CD4-positive, alpha-beta T cell treated with Interleukin-17A for 4 hours (primary cell): ENCODE data around the gene TRIM31.
A peak's percentile ranks its signal among the peaks of the same experiment; 100 is the strongest.

Source experiments
- DNase-seq: peaks from one replicate; pipeline ENCODE4 v3.0.0-alpha.2; 2020; ENCODE audit warnings: mixed read lengths

The TRIM31 gene

GRCh38 chr6:30111266-30111856 is 1.5 kb downstream of the TRIM31 start:
- no peak for DNase-seq

GRCh38 chr6:30104661-30105060 is 8.2 kb downstream of the TRIM31 start:
- DNase-seq: no peak

- DNase-seq: no peak
Measured at GRCh38 chr6:30103872-30104179, 9.1 kb downstream of the TRIM31 start.

DNA sequence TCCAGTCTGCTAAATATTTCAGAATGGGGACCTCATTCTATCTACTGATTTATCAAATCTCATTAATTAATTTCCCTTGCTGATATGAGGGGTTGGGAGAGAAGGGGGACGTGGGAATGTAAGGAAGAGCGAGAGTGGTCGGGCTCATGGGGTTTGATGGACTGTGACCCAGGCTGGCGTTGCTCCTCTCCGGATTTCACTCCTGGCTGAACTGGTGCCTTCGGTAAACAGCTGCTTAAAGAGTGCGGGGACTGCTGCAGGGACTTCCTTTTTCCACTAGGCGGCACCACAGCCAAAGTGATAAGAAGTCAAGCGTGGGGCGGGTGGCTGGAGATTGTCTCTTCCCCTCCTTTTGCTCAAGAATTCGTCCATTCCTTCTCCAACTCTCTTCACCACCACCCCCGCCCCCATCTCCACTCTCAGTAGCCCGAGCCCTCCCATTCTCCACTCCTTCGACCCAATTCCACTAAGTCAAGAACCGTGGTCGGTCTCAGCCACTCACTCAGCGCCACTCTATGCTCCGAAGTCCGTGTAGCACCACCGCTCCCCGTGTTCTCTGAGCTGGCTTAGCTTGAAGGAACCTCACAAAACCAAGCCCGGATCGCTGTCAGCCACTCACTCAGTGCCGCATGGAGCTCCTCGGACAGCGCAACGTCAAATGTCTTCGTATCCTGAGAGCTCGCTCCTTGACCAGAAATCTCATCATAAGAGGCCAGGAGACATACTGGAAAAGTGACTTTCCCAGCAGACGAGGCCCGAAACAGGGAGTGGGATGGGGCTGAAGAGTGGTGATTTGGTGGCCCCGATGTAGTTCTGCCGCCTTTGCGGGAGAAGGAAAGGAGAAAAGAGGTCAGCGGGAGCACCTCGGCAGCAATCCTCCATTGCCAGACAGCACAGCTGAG is 9.7 kb downstream of the TRIM31 start:
- peak; percentile 87 for DNase-seq

- DNase-seq: peak; percentile 12
Measured at GRCh38 chr6:30102414-30102969, 10.4 kb downstream of the TRIM31 start.

- peak; percentile 77 for DNase-seq
Measured at GRCh38 chr6:30101444-30102413, 11.2 kb downstream of the TRIM31 start.

GRCh38 chr6:30100585-30101443 is 12.1 kb downstream of the TRIM31 start:
- peak; percentile 28 for DNase-seq

GRCh38 chr6:30100154-30100553 is 12.7 kb downstream of the TRIM31 start:
- no peak for DNase-seq

DNA sequence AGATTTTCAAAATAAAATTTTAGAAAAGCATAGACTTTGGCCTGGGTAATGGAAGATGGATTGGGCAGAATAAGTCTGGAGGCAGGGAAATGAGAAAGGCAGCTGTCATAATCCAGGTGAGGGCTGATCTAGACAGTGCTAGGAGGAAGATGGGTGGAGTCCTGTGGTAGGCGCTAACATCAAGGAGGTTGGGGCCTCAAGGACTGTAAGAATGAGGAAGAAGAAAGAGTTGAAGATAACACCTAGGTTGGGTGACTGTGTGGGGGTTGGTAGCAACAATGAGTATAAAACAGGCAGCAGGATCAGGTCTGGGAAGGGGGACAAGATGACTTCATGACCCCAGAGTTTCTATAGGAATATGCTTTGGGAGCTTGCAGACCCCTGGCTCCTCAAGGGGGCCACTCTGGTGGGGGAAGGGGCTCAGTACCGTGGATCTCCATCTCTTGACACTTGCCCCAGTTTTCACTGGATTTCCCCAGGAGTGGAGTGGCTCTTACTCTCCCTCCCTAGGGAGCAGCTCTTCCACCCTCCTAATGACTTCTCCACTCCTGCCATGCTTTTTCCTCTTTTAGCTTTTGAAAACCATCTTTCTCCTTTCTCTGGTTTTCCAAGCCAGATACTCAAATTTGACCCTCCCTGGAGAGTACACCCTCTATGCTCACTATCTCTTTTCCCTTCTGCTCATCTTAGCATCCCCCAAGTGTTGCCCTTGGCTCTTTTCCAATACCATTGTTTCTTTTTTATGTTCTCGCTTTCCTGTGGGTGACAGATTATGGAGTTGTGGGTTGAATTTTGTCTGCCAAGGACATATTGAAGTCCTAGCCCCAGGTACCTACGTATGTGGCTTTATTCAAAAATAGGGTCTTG is 14.8 kb downstream of the TRIM31 start:
- DNase-seq: peak; percentile 24

- DNase-seq: no peak
Measured at GRCh38 chr6:30096829-30097228, 16.1 kb downstream of the TRIM31 start.

DNA sequence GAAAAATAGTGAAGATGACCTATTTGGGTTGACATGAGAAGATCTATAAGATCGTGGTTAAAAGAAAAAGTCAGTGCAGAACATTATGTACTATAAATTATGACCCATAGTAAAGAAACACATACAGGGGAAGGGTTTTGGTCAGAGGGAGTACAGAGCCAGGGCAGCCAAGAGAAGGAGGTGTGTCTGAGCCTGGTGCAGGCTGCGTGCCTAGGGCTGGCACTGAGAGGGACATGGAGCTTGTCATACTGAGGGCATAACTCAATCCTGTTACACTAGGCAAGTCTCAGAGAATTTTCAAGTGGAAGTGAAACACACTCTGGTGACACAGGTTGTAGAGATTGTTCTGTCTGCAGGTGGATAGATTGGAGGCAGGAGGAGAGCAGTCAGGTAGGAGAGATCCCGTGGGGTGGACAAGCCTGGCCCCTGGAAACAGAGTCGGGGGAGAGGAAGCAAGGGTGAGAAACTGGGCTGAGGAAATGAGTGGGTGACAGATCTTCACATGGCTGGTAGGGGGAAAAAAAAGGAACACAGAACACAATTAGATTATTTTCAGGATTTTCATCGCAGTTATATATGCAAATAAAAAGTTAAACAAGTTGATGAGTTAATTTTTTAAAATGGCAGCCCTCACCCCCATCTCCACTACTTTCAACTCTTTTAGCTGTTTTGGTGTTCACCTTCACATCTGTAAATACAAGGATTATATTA is 18.8 kb downstream of the TRIM31 start:
- no peak for DNase-seq

DNA sequence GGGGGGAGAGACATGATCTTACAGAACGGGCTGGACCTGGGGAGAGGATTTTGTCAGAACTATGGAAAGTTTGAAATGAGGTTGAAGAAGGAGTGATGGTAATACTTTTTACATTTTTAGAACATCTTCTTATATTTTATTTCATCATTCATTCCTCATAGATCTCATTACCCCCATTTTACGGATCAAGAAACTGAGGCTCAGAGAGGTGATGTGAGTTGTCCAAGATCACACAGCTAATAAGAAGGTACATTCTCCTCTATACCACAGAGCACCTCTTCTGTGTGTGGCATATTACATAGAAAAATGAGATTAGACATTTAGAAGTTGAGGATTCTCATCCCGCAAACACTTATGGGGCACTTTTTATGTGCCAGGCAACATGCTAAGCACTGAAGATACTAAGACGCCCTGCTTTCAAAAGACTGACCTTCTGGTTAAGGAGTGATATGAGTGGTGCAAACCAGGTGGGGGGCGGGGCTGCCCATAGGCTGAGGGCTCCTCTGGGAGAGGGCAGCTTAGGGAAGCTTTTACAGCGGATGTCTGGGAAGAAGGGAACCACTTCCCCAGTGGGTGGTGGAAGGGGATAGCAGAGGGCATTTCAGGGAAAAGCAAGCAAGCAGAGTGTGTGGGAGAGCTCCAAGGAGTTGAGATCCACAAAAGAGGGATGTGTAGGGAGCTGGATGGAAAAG is 19.9 kb downstream of the TRIM31 start:
- DNase-seq: no peak

- no peak for DNase-seq
Measured at GRCh38 chr6:30091577-30092381, 21.1 kb downstream of the TRIM31 start.

GRCh38 chr6:30087876-30088275 is 25.0 kb downstream of the TRIM31 start:
- no peak for DNase-seq

GRCh38 chr6:30077218-30077617 is 35.7 kb downstream of the TRIM31 start:
- no peak for DNase-seq

GRCh38 chr6:30075790-30076732 is 36.8 kb downstream of the TRIM31 start:
- peak; percentile 50 for DNase-seq

DNA sequence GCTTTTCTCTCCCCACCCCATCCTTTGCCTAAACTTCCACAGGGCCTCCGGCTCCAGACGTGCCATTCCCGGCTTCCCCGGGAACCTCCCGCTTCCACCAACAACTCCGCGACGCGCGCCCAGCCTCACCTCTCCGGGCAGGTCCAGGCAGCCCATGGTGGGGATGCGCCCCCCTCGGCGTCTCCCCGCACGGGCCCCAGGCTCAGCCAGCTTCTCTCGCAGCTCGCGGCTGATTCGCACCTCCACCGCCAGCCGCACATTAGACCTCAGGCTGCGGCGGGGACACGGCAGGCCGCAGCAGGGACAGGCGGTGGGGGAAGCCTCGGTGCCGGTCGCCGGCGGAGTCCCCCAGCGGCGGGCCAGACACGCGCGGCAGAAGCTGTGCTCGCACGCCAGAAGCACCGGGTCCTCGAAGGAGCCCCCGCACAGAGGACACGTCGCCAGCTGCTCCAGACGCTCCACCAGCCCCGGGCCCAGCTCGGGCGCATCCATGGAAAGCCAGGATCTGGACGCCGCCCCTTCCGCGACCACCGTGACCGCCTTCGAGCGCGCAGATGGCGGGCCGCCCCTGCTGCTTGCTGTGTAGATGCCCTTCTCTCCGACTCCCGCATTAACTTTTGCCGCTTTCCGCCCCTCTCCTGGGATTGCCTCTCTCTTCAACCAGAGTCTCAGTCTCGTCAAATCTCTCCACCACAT is 37.6 kb downstream of the TRIM31 start, which contains the start of gene RNF39:
RNF39 (minus strand) TSS at position 676 of the 696 bp plus-strand sequence; CDS start at position 492, 184 bp downstream.
- peak; percentile 24 for DNase-seq
